Measurements from ENCODE around the gene MAP3K5.

DNA sequence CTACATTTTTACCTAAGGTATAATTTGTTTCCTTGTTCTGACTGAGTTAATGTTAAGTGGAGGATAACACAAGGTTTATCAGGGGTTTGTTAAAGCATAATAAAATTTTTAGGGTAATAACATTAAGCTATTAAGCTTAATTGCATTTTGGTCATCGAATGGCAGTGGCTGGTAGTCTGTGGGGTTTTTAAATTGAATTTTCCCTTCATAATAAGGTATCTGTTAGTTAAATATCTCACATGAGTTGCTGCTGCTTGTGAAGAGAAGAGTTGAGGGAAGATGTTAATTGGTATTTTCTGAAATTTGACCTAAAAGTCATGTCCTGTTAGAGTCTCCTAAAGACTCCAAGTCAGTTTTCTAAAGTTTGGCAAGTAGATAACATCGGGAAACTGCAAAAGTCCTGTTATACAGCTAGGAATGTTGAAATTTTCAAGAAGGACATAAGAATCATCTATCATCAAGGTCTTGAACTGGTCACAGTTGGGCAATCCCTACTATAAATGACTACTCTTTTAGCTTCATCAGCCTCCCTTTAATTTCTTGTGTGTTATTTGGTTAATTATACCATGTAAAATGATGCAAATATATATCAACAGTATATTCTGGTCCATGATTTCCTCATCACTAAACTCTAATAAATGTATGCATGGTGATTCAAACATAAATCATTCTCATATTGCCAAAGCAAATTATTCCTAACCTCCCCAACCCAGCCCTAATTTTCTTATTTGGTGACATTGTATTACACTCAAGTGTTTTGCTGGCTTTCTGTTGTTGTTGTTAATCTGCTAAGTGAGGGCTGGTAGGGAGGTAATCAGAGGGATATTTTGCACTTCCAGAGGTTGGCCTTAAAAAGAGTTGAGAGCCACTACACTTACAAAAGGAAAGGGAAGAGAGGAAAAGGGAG lies 64.0 kb downstream of the MAP3K5 start:
- TF ChIP-seq CTCF (conservative IDR thresholded peaks at IDR 0.05 in 1 of 2, IDR thresholded peaks at IDR 0.05 in 1 of 2; ENCODE audit: low read depth in 1 of 2, low read length in 2 of 2) (no peak), EZH2 (IDR thresholded peaks at IDR 0.05; ENCODE audit: low read length, missing control alignments) (no peak)
